HG02884 (cell line): ENCODE results near the gene CLEC4G.
"Not testable (repeated sequence)": the region's sequence is repeated elsewhere in the genome, so short reads cannot be mapped to it uniquely, and the experiment has no call there.

Experiments
- ATAC-seq: cut with Tn5 transposase; IDR thresholded peaks from one replicate; pipeline ENCODE4 v1.9.1; 2021; ENCODE audit warnings: mild to moderate bottlenecking, moderate library complexity; ENCODE audit not compliant: unreplicated experiment

CLEC4G gene

GRCh38 chr19:7746903-7747884, 15.3 kb upstream of the CLEC4G start, which contains the start of gene CD209:
Gene CD209 (minus strand): TSS chr19:7747534. CDS start chr19:7747511, 23 bp downstream.
- ATAC-seq, result no peak

- not testable (repeated sequence) for ATAC-seq
Observed at GRCh38 chr19:7746306-7746705, 14.4 kb upstream of the CLEC4G start.

- ATAC-seq, result no peak
Observed at GRCh38 chr19:7744871-7745650, 13.2 kb upstream of the CLEC4G start.

DNA sequence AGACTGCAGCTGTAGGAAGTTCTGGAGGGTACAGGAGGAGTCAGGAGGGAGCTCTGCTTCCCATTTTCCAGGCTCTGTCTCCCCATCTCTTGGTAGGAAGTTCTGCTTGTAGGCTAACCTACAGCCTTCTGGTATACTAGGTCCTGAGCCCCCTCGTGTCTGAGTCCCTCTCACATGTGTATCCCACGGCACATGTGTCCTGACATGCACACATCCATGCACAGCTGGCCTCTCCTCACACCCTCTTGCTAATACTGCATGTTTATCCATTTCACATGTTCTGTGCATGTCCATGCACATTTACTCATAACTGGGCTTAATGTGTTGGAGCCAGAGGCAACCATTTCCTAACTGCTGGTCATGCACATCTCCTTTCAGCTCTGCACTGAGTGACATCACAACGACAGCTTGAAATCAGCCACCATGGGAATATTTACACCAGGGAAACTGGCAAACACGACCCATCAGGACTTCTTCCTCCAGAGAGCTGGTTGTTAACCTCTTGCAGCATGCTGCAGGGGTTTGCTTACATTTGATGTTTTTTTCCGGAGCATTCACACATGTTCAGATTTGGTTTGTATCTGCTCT, 12.4 kb upstream of the CLEC4G start:
- ATAC-seq, result no peak

DNA sequence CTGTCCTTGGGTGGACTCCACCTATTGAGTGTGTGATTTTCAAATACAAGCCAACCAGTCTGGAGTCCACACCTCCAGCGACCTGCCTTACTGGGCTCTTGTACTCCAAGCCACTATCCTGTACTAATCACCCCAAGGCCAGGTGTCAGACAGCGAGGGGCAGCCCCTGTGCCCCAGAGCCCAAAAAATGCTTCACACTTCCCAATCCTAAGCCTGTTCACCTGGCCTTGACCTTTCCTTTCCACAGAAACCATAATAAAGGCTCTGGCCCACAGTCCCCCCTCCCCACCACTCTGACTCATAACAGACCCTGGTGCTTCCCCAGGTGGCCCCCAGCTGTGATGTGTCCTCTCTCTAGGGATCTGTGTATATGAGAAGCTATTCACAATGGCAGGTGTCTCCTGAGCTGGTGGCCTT, 11.5 kb upstream of the CLEC4G start:
- ATAC-seq, result no peak

DNA sequence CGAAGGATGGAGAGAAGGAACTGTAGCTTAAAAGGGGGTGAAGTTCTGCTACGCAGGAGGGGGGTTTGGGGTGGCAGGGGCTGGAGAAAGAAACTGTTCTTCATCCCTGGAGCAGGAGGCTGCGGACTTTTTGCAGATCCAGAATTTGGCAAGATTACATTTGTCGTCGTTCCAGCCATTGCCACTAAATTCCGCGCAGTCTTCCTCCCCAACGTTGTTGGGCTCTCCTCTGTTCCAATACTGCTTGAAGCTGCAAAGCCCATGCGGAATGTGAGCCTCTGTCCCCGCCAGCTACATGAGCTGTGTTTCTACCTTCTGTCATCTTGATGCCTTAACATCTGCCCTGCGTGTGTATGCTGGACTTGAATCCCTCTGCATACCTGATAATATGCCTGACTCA, 11.1 kb upstream of the CLEC4G start:
- ATAC-seq, result no peak

DNA sequence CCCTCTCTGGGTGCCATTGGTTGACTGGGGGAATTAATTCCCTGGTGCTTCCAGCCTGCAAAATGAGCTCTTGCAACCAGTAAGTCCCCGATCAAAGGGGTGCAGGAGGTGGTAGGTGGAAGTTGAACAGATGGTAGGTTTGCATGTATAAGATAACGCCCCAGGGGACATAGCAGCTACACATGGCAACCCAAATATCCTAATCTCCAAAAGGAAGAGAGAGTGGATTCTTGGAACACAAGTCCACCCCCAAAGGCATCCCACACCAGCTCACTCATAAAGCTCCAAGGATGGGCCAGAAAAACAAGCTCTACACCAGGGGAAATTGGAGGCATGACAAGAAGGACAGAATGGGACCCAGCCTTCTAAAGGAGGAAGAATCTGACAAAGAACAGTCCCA, 10.7 kb upstream of the CLEC4G start:
- ATAC-seq, result no peak

GRCh38 chr19:7740682-7741054, 8.8 kb upstream of the CLEC4G start:
- no peak for ATAC-seq

DNA sequence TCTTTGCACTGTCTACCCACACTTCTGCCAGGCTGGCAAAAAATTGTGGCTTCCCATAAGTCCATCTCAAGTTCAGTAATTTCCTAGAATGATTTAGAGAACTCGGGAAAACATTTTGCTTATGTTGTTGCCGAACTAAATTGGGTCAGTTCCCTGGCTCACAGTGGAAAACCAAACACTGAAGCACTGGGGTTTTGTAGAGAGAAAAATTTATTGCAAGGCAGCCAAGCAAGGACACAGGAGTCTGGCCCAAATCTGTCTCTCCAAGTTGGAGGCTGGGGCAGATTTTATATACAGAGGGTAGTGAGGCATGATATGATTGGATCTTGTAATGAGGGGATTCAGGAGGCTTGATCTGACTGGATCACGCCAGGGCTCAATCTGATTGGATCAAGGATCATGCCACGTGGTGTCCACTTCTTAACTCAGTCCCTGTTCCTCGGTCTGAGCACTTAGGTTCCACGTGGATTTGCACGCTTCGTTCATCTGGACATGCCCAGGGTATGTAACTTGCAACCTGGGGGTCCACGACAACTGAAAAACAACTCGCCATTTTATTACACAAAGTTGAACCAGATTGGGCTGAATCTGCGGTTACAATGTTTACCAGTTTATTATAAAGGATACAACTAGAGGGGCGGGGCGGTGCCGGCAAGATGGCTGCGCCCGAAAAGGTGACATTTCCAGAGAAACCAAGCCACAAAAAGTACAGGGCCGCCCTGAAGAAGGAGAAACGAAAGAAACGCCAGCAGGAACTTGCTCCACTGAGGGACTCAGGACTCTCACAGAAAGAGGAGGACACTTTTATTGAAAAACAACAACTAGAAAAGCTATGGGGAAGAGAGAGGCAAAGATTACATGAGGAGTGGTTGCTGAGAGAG, 8.1 kb upstream of the CLEC4G start:
- ATAC-seq, result no peak

GRCh38 chr19:7739211-7739755, 7.4 kb upstream of the CLEC4G start:
- ATAC-seq, result no peak

DNA sequence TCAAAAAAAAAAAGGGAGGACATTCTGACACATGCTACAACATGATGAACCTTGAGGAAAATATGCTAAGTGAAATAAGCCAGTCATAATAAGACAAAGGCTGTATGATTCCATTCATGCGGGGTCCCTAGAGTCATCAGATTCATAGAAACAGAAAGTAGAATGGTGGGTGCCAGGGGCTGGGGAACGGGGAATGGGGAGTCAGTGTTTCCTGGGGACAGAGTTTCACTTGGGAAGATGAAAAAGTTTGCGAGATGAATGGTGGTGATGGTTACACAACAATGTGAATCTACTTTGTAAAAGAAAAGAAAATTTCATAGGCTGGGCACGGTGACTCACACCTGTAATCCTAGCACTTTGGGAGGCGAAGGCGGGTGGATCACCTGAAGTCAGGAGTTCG, 6.1 kb upstream of the CLEC4G start:
- no peak for ATAC-seq

- ATAC-seq, result no peak
Observed at GRCh38 chr19:7737215-7737614, 5.3 kb upstream of the CLEC4G start.

DNA sequence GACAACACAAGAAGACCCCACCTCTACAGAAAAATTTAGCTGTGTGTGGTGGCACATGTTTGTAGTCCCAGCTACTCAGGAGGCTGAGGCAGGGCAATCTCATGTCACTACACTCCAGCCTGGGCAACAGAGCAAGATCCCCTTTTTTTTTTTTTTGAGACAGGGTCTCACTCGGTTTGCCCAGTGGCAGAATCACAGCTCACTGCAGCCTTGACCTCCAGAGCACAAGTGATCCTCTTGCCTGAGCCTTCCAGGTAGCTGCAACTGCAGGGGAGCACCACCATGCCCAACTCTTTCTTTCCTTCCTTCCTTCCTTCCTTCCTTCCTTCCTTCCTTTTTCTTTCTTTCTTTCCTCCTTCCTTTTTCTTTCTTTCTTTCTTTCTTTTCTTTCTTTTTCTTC, 4.2 kb upstream of the CLEC4G start:
- no peak for ATAC-seq

DNA sequence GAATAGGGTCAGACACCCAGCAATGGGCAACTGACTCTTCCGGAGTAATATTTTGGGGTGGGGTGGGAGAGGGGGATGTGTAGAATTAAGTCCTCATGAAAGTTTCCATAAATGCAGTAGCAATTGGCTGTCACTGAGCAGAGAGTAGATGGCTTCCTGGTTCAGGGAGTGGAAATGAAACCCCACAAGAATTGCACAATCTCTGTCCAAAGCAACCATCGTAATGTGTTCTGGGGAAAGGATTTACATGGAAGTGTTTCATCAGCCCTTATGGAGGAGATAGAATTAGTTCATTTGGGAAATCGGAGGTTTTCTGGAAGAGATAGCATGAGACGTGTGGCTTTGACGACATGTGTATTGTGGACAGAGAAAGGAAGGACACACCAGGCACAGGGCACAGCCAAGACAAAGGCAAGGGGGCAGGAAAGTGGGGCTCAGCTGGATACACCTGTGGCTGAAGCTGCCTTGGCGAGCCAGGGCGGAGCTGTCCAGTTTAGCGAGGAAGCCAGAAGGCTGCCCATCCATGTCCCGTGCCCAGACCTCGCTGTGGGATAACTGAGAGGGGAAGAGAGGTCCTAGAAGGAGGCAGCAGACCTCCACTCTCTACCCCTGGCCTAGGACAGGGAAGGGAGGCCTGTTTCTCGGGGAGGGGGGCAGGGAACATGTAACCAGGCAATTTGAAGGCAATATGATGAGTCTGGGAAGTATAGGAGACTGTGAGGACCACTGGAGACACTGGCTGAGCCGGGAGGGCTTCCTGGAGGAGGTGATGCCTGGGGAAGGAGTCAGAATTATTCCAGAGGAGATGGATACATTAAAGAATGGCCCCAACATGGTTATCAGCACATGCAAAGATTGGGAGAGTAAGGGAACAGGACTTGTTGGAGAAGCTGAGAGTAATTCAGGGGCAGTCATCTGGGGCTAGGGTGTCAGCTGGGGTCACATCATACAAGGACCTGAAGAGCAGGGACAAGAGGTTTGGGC, 2.6 kb upstream of the CLEC4G start:
- ATAC-seq, result no peak

GRCh38 chr19:7733376-7733775, 1.5 kb upstream of the CLEC4G start:
- ATAC-seq, result no peak

DNA sequence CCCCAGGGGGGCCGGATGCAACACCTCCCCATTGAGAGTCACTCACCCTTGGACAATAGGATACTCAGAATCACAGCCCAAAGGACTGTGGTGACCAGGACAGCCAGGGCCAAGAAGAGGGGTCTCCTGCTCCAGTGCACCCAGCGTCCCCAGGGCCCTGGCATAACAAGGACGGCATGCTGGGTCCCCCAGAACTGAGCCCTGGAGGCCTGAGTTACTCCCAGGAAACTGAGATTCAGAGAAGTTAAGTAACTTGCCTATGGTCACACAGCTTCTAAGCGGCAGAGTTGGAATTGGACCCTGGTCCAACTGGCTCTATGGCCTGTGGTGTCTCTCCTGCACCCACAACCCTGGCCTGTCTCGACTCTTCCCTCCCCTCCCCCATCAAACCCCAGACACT, 295 bp downstream of the CLEC4G start:
- no peak for ATAC-seq

GRCh38 chr19:7731218-7731595, 703 bp downstream of the CLEC4G start:
- no peak for ATAC-seq

DNA sequence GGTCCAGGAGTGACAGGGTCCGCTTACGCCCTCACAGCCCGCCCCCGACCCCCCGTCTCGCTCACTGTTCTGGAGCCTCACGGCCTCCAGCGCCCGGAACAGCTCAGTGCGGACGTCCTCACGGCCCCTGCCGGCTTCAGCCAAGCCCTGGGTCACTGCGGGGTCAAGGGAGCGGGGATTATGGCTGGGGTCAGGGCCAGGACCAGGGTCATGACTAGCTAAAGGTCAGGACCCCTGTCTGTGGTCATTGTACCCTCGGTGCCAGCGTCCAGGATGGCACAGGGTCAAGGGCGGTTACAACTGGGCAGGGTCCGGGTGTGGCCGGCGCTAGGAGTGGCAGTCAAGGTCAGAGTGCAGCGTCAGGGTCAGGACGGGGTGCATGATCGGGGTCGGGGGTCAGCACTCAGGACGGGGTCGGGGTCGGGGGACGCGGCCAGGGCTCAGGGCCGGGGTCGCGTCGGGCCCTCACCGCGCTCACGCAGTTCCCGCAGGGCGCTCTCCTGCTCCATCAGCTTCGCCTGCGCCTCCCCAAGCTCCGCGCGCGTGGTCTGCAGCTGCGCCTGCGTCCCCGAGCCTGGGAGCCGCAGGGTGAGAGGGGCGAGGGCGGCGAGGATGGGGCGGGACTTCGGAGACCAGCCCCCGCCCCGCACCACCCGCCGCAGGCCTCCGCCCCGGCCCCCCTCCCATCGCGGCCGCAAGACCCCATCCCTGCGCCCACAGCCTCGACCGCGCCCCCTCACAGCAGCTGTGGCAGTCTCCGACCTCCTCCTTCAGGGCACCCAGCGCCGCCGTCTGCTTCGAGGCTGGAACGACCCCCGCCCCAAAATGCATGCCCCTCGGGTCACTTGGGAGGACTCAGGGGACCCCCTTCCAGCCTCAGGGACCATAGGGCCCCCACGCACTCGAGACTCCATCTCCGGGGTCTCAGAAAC, 1.4 kb downstream of the CLEC4G start:
- ATAC-seq, result no peak
